Neural progenitor cell (in vitro differentiated cells): Measurements from ENCODE around the gene ATP6V1D. TPM values are rescaled to one million over a fixed set of nuclear protein-coding genes. Genes with fewer than 3 reads are reported as not detected.

Source experiments
- DNase-seq: peaks from one replicate; pipeline ENCODE4 v3.0.0-alpha.2; 2016; ENCODE audit warnings: low spot score
- H2AFZ ChIP-seq: fragments of 200-600 bp; sonication (generic); replicated peaks from 2 replicates; pipeline ENCODE4 v1.6.1; 2016; ENCODE audit warnings: antibody characterized with exemption
- H3F3A ChIP-seq: fragments of 200-600 bp; sonication (generic); 2 replicates; pipeline ENCODE4 v1.6.1; 2016; ENCODE audit warnings: antibody characterized with exemption, low read depth
- H3K27ac ChIP-seq: fragments of 200-600 bp; sonication (generic); 2 replicates; pipeline ENCODE4 v1.5.1; 2016; ENCODE audit warnings: mild to moderate bottlenecking
- H3K27me3 ChIP-seq: fragments of 200-600 bp; sonication (generic); 2 replicates; pipeline ENCODE4 v1.6.1; 2016; ENCODE audit warnings: mild to moderate bottlenecking, moderate library complexity
- H3K36me3 ChIP-seq: fragments of 200-600 bp; sonication (generic); 2 replicates; pipeline ENCODE4 v1.5.1; 2016
- H3K4me1 ChIP-seq: fragments of 200-600 bp; sonication (generic); 2 replicates; pipeline ENCODE4 v1.6.1; 2016; ENCODE audit warnings: mixed run types
- H3K4me2 ChIP-seq: fragments of 200-600 bp; sonication (generic); 2 replicates; pipeline ENCODE4 v1.6.1; 2016
- H3K4me3 ChIP-seq: fragments of 200-600 bp; sonication (generic); 2 replicates; pipeline ENCODE4 v1.5.1; 2016
- H3K79me2 ChIP-seq: fragments of 200-600 bp; sonication (generic); 2 replicates; pipeline ENCODE4 v1.6.1; 2016; ENCODE audit warnings: low read depth
- H3K9ac ChIP-seq: fragments of 200-600 bp; sonication (generic); 2 replicates; pipeline ENCODE4 v1.6.1; 2016
- H3K9me3 ChIP-seq: fragments of 200-600 bp; sonication (generic); 2 replicates; pipeline ENCODE4 v1.5.1; 2016; ENCODE audit warnings: low read depth
- H4K20me1 ChIP-seq: fragments of 200-600 bp; sonication (generic); 2 replicates; pipeline ENCODE4 v1.6.1; 2016; ENCODE audit warnings: low read depth
- H3K27ac Mint-ChIP-seq: 3 replicates; pipeline ENCODE4 v1.8.0; 2021; ENCODE audit warnings: mixed read lengths
- H3K27me3 Mint-ChIP-seq: 2 replicates; pipeline ENCODE4 v1.8.0; 2022; ENCODE audit warnings: low read depth, mild to moderate bottlenecking, inconsistent platforms, moderate library complexity, mixed read lengths; ENCODE audit not compliant: insufficient read depth
- H3K36me3 Mint-ChIP-seq: 3 replicates; pipeline ENCODE4 v1.8.0; 2021; ENCODE audit warnings: mixed read lengths
- H3K4me1 Mint-ChIP-seq: 3 replicates; pipeline ENCODE4 v1.8.0; 2021; ENCODE audit warnings: mixed read lengths
- H3K4me3 Mint-ChIP-seq: 3 replicates; pipeline ENCODE4 v1.8.0; 2021; ENCODE audit warnings: mild to moderate bottlenecking, moderate library complexity, mixed read lengths
- H3K9me3 Mint-ChIP-seq: 3 replicates; pipeline ENCODE4 v1.8.0; 2020; ENCODE audit warnings: mixed read lengths
- EZH2 ChIP-seq: fragments of 200-600 bp; sonication (generic); IDR thresholded peaks from 2 replicates; pipeline ENCODE4 v1.6.1; 2017; ENCODE audit warnings: antibody characterized with exemption, mild to moderate bottlenecking, moderate library complexity
- EZH2phosphoT487 ChIP-seq: fragments of 200-600 bp; sonication (generic); IDR thresholded peaks from 2 replicates; pipeline ENCODE4 v1.6.1; 2017; ENCODE audit warnings: antibody characterized with exemption
- total RNA-seq: library from RNA; depleted of rRNA; stranded (reverse); fragments of >200 nt; gene quantifications from 2 replicates; pipeline ENCODE4 v1.2.3, GENCODE V29; 2015; ENCODE audit warnings: low replicate concordance
- TF ChIP-seq, protein P1 (sequence below): fragments of 200-600 bp; sonication (generic); IDR thresholded peaks from 2 replicates; pipeline ENCODE4 v1.5.1; 2017; ENCODE audit warnings: antibody characterized with exemption, mild to moderate bottlenecking

The ATP6V1D gene
- total RNA-seq, 1 donor from 2014 or later: 79.9 TPM

DNA sequence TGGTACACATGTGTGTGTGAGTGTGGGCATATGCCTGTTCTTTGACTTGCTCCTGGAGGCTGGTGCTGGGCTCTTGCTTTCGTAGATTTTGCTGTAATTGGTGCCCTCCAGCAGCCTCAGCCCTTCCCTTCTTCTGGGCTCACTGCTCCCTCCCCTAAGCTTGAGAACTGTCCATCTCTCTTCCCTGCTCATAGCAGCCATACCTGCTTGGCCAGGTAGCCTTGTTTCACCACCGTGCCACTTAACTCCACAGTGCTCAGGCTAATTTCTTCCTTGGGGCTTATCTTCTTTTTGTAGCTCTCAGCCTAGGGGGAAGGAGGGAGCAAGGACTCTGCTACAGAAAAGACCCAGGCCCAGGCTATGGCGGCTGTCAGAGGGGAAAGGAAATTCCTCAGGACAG, 32.5 kb upstream of the ATP6V1D start:
- H3K9ac ChIP-seq: no peak overlapping the region
- H3K27me3 ChIP-seq: no peaks in the 10 kb centered on the region
- H3K4me3 ChIP-seq: no peak overlapping the region
- H3K79me2 ChIP-seq: no peaks in the 10 kb centered on the region
- DNase-seq: no peak
- TF ChIP-seq, protein P1, sequence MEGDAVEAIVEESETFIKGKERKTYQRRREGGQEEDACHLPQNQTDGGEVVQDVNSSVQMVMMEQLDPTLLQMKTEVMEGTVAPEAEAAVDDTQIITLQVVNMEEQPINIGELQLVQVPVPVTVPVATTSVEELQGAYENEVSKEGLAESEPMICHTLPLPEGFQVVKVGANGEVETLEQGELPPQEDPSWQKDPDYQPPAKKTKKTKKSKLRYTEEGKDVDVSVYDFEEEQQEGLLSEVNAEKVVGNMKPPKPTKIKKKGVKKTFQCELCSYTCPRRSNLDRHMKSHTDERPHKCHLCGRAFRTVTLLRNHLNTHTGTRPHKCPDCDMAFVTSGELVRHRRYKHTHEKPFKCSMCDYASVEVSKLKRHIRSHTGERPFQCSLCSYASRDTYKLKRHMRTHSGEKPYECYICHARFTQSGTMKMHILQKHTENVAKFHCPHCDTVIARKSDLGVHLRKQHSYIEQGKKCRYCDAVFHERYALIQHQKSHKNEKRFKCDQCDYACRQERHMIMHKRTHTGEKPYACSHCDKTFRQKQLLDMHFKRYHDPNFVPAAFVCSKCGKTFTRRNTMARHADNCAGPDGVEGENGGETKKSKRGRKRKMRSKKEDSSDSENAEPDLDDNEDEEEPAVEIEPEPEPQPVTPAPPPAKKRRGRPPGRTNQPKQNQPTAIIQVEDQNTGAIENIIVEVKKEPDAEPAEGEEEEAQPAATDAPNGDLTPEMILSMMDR: no peak
- TF ChIP-seq EZH2phosphoT487 (no peak), EZH2 (no peak)
- peaks cover 10% of the 10 kb centered on the region for H3K27me3 Mint-ChIP-seq
- no peaks in the 10 kb centered on the region for H3K4me1 ChIP-seq
- H3K4me3 Mint-ChIP-seq: no peak overlapping the region
- H3F3A ChIP-seq: no peaks in the 10 kb centered on the region
- no peaks in the 10 kb centered on the region for H3K9me3 ChIP-seq
- H3K27ac Mint-ChIP-seq: no peak overlapping the region
- H3K4me2 ChIP-seq: no peak overlapping the region
- H3K4me1 Mint-ChIP-seq: peaks cover 9% of the 10 kb centered on the region
- H2AFZ ChIP-seq: no peak overlapping the region
- no peaks in the 10 kb centered on the region for H3K36me3 Mint-ChIP-seq
- H4K20me1 ChIP-seq: no peaks in the 10 kb centered on the region
- no peak overlapping the region for H3K27ac ChIP-seq
- no peaks in the 10 kb centered on the region for H3K9me3 Mint-ChIP-seq
- H3K36me3 ChIP-seq: no peaks in the 10 kb centered on the region

DNA sequence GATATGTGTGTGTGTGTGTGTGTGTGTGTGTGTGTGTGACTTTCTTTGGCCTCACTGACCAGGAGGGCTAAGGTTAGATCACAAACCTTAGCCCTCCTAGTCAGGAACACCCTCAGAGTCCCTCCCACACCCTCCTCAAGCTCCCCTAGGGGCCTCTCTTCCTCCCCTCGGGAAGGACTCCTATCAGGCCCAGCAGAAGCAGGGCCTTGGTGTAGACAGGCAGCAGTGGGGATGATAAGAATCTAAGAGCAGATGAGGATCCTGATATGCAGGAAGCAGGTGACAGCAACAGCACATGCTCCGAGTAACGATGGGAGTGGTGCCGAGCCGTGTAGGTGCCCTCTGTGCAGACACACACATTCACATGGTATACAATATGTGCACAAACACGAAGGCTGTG, 31.7 kb upstream of the ATP6V1D start:
- Mint-ChIP-seq H3K4me3 (no peak overlapping the region), H3K9me3 (no peaks in the 10 kb centered on the region), H3K4me1 (peaks cover 5% of the 10 kb centered on the region), H3K27me3 (peaks cover 10% of the 10 kb centered on the region), H3K36me3 (no peaks in the 10 kb centered on the region), H3K27ac (no peak overlapping the region)
- Histone ChIP-seq H3K4me2 (no peak overlapping the region), H3K4me1 (no peaks in the 10 kb centered on the region), H3K4me3 (no peak overlapping the region), H2AFZ (no peak overlapping the region), H3K27ac (no peak overlapping the region), H3K27me3 (no peaks in the 10 kb centered on the region), H3F3A (no peaks in the 10 kb centered on the region), H4K20me1 (no peaks in the 10 kb centered on the region), H3K9ac (no peak overlapping the region), H3K36me3 (no peaks in the 10 kb centered on the region), H3K79me2 (no peaks in the 10 kb centered on the region), H3K9me3 (no peaks in the 10 kb centered on the region)
- DNase-seq: no peak
- TF ChIP-seq EZH2phosphoT487 (no peak), EZH2 (no peak)
- TF ChIP-seq, protein P1: no peak

DNA sequence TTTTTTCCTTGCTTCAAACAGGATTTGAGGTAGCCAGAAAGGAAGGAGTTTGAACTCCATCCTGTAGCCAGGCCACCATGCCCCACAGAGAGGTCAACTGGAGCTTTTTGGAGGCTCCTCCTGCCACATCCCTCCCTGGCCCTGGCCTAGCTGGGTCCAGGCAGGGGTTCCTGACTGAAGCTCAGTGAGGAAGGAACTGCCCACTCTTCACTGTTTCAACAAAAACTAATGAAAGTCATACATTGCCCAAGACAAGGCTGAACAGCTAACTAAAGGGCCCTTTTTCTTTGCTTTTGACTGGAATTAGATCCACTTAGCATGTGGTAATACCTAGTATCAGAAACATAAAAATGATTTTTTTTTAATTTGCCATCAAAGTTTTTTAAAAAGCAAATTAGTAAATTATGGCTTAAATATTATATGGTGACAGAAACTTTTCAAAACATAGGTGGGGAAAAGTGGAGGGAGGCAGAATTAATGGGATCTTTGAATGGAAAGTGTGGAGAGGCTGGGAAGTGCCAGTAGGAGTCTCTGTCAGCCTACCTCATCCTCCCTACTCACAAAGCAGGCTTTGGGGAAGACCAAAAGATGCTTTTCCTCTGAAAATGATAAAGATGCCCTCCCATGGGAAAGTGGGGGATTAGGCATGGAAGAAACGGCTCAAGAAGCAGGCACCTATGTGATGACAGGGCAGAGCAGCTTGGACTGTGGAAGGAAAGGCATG, 30.4 kb upstream of the ATP6V1D start:
- Histone ChIP-seq H4K20me1 (no peaks in the 10 kb centered on the region), H3K4me2 (no peak overlapping the region), H3F3A (no peaks in the 10 kb centered on the region), H3K79me2 (no peaks in the 10 kb centered on the region), H3K27ac (no peak overlapping the region), H3K4me1 (no peaks in the 10 kb centered on the region), H2AFZ (no peak overlapping the region), H3K27me3 (no peaks in the 10 kb centered on the region), H3K36me3 (no peaks in the 10 kb centered on the region), H3K9ac (no peak overlapping the region), H3K4me3 (no peak overlapping the region), H3K9me3 (no peaks in the 10 kb centered on the region)
- no peak overlapping the region for H3K4me3 Mint-ChIP-seq
- peaks cover 2% of the 10 kb centered on the region for H3K4me1 Mint-ChIP-seq
- no peak for TF ChIP-seq EZH2
- no peak for TF ChIP-seq EZH2phosphoT487
- TF ChIP-seq, protein P1: peak; percentile 19
- H3K36me3 Mint-ChIP-seq: peaks cover 3% of the 10 kb centered on the region
- peaks cover 10% of the 10 kb centered on the region for H3K27me3 Mint-ChIP-seq
- DNase-seq: no peak
- no peaks in the 10 kb centered on the region for H3K9me3 Mint-ChIP-seq
- peak overlapping the region; percentile 4 for H3K27ac Mint-ChIP-seq
